ENCODE results near the gene PCBP3.
A peak's percentile ranks its signal among the peaks of the same experiment; 100 is the strongest.
"Not testable (repeated sequence)": the region's sequence is repeated elsewhere in the genome, so short reads cannot be mapped to it uniquely, and the experiment has no call there.

Gene PCBP3

GRCh38 chr21:45954921-45955320, 311.4 kb downstream of the PCBP3 start:
- no peak for DNase-seq

DNA sequence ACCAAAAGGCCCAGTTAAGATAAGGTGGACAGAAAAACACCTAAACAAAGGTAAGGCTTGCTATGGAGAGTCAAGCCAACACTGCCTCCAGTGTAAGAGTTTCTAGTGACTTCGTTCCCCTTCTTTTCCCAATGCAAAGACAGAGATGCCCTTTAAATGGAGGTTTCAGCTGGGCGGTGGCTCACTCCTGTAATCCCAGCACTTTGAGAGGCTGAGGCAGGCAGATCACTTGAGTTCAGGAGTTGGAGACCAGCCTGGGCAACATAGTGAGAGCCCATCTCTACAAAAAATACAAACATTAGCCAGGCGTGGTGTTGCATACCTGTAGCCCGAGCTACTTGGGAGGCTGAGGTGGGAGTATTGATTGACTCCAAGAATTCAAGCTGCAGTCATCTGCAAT, 314.0 kb downstream of the PCBP3 start:
- no peak for DNase-seq

GRCh38 chr21:45957981-45958600, 314.6 kb downstream of the PCBP3 start:
- DNase-seq, result no peak

- DNase-seq, result no peak
Measured at GRCh38 chr21:45959182-45959581, 315.7 kb downstream of the PCBP3 start.

DNA sequence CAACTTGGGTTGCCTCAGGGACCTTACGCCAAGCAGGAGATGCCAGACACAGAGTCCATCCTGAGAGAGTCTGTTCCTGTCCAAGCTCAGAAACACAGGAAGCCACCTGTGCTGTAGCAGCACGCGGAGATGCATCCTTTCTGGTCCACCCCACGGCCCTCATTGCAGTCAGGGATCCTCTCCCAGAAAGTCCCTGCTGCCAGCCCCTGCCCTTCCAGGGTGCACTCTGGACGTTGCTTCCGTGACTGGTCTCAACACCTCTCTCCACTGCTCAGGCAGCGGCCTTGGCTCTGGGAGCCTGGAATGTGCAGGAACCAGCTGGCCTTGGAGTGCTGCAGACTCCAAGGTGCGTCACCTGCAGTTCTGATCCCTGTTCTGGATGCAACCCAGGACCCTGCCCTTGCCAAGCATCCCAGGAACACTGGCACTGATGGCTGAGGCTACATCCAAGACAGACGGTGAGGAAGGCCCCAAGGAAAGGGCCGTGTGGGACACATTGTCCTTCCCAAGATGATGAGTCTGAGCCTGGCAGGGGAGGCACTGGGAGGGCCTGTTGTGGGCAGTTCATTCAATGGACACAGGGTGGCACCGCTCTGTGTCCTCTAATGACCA, 316.4 kb downstream of the PCBP3 start:
- no peak for DNase-seq

DNA sequence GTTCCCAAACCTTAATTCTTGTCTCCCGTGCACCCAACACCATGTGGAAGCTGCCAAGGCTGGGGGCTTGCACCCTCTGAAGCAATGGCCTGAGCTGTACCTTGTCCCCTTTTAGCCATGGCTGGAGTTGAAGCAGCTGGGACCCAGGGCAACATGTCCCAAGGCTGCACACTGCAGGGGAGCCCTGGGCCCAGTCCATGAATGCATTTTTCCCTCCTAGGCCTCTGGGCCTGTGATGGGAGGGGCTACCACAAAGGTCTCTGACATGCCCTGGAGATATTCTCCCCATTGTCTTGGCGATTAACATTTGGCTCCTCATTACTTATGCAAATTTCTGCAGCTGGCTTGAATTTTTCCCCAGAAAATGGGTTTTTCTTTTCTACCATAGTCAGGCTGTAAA, 317.9 kb downstream of the PCBP3 start:
- DNase-seq, result not testable (repeated sequence)

- DNase-seq, result no peak
Measured at GRCh38 chr21:45962531-45963231, 319.2 kb downstream of the PCBP3 start.

GRCh38 chr21:45963232-45963570, 319.7 kb downstream of the PCBP3 start:
- DNase-seq, result no peak

DNA sequence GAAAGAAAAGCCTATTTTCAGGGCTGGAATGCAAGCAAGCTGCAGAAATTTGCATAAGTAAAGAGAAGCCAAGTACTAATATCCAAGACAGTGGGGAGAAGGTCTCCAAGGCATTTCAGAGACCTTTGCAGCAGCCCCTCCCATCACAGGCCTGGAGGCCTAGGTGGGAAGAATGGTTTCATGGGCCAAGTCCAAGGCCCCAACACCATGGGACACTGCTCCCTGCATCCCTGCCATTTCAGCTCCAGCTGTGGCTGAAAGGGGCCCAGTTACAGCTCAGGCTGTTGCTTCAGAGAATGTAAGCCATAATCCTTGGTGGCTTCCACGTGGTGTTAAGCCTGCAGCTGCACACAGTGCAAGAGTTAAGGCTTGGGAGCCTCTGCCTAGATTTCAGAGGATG, 321.1 kb downstream of the PCBP3 start:
- DNase-seq, result no peak

- no peak for DNase-seq
Measured at GRCh38 chr21:45965084-45965809, 321.7 kb downstream of the PCBP3 start.

- no peak for DNase-seq
Measured at GRCh38 chr21:45966791-45967394, 323.4 kb downstream of the PCBP3 start.

DNA sequence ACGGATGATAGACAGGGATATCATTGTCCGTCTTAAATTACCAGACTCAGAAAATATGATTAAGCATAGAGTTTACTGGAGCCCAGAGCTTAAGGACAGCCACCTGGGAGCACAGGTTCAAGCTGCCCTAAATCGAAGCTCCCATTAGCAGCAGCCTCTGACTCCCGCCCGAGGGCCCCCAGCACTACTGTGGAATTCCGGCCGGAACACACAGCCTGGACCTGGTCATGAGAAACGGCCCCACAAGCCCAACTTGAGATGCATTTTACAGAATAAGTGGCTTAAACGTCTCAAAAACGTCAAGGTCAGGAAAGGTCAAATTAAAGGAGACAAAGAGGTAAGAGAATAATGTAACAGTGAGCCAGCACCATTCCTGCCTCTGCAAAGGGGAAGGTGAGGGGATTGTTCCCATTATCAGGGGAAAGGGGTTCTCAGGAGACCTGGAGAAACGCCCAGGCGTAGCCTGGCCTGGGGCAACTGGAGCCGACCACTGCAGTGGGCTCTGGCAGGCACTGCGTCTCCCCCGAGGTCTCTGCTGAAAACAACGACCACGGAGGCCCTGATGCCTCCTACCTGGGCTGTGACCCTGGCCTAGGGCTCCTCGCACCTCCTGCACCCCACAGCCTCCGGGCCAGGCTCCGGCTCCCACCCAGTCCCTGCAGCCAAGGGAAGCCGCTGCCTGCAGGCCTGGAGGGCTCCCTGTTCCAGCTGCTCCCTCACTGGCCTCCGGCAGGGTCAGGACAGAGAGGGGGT, 326.6 kb downstream of the PCBP3 start:
- no peak for DNase-seq

DNA sequence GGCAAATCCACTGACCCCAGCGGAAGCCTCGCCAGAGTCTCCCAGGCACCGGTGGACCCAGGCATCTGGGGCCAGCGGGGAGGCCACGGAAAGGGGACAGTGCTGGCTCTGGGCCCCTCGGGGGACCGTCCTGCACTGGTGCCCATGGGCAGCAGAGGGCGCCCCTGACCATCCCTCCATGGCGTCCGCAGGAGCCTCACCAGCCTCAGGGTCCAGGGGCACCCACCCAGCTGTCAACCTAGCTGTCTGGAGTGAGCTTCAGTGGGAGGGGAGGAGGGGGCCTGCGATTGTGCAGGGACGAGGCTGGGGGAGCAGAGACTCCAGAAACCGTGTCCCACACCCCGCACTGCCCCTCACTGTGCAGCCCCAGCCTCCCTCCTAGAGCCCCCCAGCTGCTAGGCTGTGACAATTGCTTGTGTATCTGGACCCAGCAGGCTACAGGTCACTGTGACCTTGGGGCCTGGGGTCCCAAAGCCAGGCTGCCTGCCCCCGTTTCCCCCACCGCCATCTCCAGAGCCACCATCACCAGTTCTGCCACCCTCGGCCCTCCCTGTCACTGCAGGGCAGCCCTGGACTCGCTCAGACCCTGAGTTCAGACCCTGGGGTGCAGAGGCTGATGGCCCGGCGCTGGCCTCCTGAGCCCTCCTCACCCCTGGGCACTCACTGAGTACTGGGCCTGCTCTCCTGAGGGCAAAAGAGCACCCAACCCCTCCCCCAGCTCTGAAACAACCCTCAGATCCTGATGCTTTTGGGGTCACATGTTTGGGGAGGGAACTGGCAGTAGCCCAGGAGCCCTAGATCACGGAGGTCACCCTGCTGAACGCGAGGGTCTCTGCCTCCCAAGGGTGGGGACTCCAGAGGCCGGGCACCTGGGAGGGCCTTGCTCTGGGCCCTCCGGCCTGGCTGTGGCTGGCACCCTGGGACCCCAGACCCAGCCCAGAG, 327.4 kb downstream of the PCBP3 start:
- DNase-seq, result peak; percentile 40 to 43

- DNase-seq, result no peak
Measured at GRCh38 chr21:45971616-45972352, 328.3 kb downstream of the PCBP3 start.

DNA sequence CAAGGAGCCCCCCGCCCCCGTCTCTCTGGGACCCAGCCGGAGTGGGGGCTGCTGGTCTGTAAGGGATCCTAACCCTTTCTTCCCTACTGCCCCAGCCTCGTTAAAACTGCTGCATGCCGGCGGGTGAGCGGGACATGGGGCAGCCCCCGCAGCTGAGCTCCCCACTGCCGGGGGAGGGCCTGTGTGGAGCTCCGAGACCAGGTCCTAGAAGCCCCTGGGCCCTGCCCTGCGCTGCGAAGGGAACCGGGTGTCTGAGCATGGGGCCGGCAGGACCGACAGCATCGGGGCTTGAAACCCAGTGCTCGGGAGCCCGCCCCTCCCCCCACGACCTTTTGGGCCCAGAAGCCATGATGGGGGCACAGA, 328.8 kb downstream of the PCBP3 start:
- DNase-seq, result no peak

- DNase-seq, result no peak
Measured at GRCh38 chr21:45972716-45973474, 329.4 kb downstream of the PCBP3 start.

- DNase-seq, result peak; percentile 79 to 80
Measured at GRCh38 chr21:45973475-45974072, 330.0 kb downstream of the PCBP3 start.

DNA sequence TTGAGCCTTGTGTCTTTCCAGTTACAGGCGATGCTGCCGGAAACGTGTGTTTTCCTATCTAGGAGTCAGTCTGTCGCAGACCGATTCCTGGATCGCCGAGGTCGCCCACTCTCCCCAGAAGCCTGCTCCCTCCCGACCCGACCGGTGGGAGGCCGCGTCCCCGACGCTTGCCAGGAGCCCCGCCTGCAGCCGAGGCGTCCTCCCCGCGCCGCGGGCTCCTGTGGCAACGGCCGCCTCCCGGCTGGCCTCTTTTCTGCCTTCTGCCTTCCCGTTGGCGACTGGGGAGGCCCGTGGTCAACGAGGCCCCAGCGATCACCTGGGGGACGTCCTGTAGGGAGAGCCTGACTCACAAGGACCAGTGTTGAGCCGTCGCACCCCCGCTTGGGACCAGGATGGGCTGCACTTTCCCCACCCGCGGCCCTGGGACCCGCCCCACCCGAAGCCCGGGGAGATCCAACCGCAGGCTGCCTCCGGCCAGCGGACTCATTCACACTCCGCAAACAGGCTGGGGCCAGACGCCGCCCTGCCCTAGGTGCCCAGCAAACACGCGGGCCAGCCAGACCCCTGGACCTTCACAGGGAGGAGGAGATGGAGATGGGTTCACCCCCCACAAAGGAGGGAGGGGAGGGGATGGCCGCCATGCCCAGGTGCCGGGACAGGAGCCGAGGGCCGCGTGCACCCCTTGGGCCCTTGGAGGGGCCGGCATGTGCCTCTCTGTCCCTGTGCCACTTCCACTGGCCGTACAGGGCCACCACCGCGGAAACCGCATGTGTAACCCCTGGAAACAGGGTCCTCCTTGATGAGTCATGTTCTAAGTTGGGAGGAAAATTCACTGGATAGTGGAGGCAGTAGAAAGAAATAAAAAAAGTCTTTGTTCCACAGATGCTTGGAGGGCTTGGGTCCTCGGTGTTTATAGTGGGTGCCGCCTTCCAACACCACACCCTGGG, 330.8 kb downstream of the PCBP3 start:
- DNase-seq, result no peak

Data from CD4-positive, alpha-beta T cell treated with Interleukin-1 beta for 1 hour (primary cell).